GM23338 (cell line): ENCODE results near the gene DUOX1.

Experiments used
- CREB1 ChIP-seq: fragments of 250-450 bp; sonication (Bioruptor Pico); IDR thresholded peaks from 2 replicates; pipeline ENCODE4 v1.5.0; 2020; ENCODE audit warnings: low read depth, mild to moderate bottlenecking, moderate library complexity
- CTCF ChIP-seq, 2 experiments: fragments of 200-600 bp in 1 of 2; sonication (generic) in 1 of 2; conservative IDR thresholded peaks; 2 replicates each; pipeline versions ENCODE4 v1.5.1 to v1.6.1; 2016 to 2017; ENCODE audit warnings: antibody characterized with exemption in 2 of 2, low read depth in 2 of 2, mild to moderate bottlenecking in 2 of 2, moderate library complexity in 1 of 2
- ETS1 ChIP-seq: IDR thresholded peaks from 2 replicates; pipeline ENCODE4 v1.6.1; 2016; ENCODE audit warnings: antibody characterized with exemption
- EZH2 ChIP-seq: fragments of 200-600 bp; sonication (generic); IDR thresholded peaks from one replicate; pipeline ENCODE4 v1.8.0; 2017; ENCODE audit warnings: antibody characterized with exemption, mild to moderate bottlenecking, low read depth; ENCODE audit not compliant: unreplicated experiment
- EZH2phosphoT487 ChIP-seq: fragments of 200-600 bp; sonication (generic); IDR thresholded peaks from one replicate; pipeline ENCODE4 v1.8.1; 2018; ENCODE audit warnings: antibody characterized with exemption; ENCODE audit not compliant: unreplicated experiment
- JUNB ChIP-seq: IDR thresholded peaks from one replicate; pipeline ENCODE4 v1.6.1; 2016; ENCODE audit warnings: antibody characterized with exemption; ENCODE audit not compliant: unreplicated experiment
- NANOG ChIP-seq: IDR thresholded peaks from 2 replicates; pipeline ENCODE4 v1.6.1; 2016; ENCODE audit warnings: antibody characterized with exemption, borderline replicate concordance
- POLR2AphosphoS5 ChIP-seq: IDR thresholded peaks from 2 replicates; pipeline ENCODE4 v1.6.1; 2016; ENCODE audit warnings: antibody characterized with exemption, low read depth
- REST ChIP-seq: IDR thresholded peaks from one replicate; pipeline ENCODE4 v1.6.1; 2018; ENCODE audit warnings: antibody characterized with exemption; ENCODE audit not compliant: unreplicated experiment
- STAT1 ChIP-seq: IDR thresholded peaks from one replicate; pipeline ENCODE4 v1.6.1; 2016; ENCODE audit warnings: antibody characterized with exemption; ENCODE audit not compliant: unreplicated experiment
- ZNF114 ChIP-seq: fragments of 250-450 bp; sonication (Bioruptor Pico); IDR thresholded peaks from 2 replicates; pipeline ENCODE4 v1.5.0; 2020; ENCODE audit warnings: mild to moderate bottlenecking, moderate library complexity

GRCh38 chr15:45091576-45091975 lies 38.2 kb upstream of the DUOX1 start:
- TF ChIP-seq CTCF (conservative IDR thresholded peaks at IDR 0.05; ENCODE audit: low read depth in 2 of 2) (no peak), REST (no peak), STAT1 (no peak), CREB1 (no peak), ZNF114 (CRISPR knock-in tag) (no peak), POLR2AphosphoS5 (no peak), NANOG (no peak), JUNB (no peak), EZH2phosphoT487 (no peak), EZH2 (no peak), ETS1 (no peak)
